GM19463 (cell line): ENCODE measurements around the gene ZNF428.

Experiments
- ATAC-seq: cut with Tn5 transposase; IDR thresholded peaks from one replicate; pipeline ENCODE4 v1.9.1; 2021; ENCODE audit warnings: mild to moderate bottlenecking, moderate library complexity; ENCODE audit not compliant: unreplicated experiment

The ZNF428 gene

DNA sequence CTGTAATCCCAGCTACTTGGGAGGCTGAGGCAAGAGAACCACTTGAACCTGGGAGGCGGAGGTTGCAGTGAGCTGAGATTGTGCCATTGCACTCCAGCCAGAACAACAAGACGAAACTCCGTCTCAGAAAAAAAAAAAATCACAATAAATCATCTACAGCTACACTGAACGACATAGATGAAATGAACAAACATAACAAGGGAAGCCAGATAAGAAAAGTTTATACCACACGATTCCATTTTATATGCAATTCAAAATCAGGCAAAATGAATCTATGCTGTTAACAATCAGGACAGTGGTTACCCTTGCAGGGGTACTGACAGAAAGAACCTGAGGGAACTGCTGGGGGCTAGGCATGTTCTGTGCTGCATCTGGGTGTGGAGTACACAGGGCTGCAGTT, 49.8 kb downstream of the ZNF428 start:
- no peak for ATAC-seq

DNA sequence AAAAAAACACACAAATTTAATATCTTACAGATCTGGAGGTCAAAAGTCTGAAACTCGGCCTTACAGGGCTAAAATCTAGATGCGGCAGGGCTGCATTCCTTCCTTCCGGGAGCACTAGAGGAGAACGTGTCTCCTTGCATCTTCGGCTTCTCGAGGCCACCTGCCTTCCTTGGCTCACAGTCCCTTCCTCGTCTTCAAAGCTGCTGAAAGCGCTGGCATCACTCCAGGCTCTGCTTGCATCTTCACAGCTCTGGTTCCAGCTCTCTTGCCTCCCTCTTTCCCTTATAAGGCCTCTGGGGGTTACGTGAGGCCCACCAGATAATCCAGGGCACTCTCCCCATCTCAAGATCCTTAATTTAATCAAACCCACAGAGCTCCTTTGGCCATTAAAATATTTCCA, 54.6 kb downstream of the ZNF428 start:
- ATAC-seq, result no peak

DNA sequence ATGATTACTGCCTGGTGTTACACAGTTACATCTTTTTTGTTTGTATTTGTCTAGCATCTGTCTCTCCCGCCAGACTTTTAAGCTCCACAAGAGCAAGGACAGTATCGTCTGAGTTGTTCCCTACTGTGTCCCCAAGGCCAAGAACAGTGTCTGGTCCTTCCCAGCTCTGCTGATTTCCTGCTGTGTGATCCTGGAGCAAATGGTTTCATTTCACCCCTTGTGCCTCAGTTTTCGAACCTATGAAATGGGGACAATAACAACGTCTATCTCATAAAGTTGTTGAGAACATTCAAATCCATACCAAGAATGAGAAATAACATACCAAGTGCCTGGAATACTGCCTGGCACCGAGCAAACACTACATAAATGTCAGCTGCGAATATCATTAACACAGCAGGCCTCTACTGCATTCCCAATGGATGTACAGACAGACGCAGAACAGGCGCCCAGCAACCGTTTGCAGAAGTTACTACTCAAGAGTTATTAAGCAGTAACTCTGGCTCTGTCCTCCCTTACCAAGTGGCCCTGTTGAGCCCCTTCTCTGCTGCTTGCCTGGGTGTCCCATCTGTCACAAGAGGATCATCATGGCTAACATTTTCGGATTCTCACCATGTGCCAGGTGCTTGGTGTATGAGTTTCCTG, 55.5 kb downstream of the ZNF428 start:
- ATAC-seq, result no peak

DNA sequence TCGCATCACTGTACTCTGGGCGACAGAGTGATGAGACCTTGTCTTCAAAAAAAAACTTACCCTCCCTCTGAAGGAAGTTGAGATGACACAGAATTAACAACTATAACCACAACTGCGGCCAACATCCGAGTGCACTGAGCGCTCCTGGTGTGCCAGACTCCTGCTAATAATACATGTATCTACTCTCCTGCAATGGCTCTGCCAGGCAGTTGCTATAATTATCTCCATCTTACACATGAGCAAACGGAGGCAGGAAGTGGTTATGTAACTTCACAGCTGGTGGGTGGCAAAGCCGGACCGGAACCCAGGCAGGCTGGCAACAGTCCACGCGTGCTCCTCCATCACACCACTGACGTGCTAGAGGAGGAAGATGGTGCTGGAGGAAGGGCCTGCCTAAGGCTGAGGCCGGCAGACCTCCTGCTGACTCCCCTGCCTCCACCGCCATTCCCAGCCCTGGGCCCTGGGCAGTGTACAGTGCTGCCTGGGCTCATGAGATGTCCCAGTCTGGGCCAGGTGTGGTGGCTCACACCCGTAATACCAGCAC, 56.7 kb downstream of the ZNF428 start:
- ATAC-seq, result peak; percentile 84

DNA sequence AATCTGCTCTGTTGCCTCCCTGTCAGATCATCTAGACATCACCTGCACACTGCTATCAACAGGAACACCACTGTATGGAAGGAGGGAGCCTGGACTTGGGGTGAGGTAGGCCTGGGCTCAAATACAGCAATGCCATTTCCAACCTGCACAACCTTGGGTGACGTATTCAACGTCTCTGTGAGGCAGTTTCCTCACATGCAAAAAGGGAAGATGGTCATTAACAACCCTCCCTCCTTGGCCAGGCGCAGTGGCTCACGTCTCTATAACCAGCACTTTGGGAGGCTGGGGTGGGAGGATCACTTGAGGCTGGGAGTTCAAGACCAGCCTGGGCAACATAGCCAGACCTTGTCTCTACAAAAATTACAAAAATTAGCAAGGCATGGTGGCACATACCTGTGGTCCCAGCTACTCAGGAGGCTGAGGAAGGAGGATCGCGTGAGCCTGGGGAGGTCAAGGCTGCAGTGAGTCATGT, 57.2 kb downstream of the ZNF428 start:
- ATAC-seq, result no peak

DNA sequence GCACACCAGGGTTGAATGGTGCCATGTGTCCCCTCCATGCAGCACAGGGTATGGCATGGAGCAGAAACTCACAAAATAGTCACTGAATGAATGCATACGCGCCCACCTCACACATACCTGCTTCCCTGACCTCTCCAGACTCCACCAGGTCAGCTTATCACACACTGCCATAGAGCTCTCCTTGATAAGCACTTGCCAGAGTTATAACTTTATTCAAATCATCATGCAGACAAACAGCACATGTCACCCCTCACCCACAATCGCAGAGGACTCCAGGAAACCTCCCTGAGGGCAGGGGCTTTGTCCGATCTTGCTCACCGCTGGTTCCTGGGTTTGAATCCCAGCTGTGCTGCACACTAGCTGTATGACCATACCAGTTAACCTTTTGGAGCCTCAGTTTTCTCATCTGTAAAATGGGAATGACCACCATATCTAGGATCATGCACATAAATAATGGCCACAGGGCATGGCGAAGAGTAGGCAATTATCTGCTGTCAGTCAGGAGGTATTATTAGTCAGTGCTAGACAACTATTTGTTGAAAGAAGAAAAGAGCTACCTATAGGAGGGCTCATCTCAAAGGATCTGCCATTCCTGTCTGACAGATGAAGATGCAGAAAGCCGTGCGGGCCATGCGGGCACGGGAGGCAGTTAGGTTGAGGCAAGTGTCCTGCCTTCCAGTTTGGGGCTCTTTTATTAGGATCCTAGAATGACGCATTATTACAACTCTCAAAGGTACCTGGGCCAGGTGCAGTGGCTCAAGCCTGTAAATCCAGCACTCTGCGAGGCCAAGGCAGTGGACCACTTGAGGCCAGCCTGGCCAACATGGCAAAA, 58.1 kb downstream of the ZNF428 start:
- no peak for ATAC-seq

DNA sequence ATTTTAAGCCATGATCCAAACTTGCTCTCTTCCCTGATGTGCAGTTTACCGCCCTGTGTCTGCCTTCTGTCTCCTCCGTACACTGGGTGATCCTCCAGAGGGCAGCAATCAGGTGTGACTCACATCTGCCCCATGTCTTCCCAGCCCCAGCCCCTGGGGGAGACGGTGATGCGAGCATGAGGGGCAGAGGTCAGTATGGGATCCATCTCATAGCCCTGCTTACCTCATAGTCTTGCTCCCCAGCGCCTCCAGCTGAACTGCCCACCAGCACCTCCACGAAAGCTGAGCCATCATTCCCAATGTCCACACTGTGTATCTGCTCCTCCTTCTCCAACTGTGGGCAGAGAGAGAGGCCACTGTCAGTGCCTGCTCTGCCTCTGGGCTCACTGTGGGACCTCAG, 58.7 kb downstream of the ZNF428 start:
- ATAC-seq, result no peak
